HG03103 (cell line): ENCODE data around the gene PARVA.

ENCODE experiments used
- ATAC-seq: cut with Tn5 transposase; IDR thresholded peaks from one replicate; pipeline ENCODE4 v1.9.1; 2021; ENCODE audit warnings: low read depth; ENCODE audit not compliant: unreplicated experiment

Gene PARVA

GRCh38 chr11:12375720-12376119, 1.7 kb upstream of the PARVA start:
- ATAC-seq = no peak

DNA sequence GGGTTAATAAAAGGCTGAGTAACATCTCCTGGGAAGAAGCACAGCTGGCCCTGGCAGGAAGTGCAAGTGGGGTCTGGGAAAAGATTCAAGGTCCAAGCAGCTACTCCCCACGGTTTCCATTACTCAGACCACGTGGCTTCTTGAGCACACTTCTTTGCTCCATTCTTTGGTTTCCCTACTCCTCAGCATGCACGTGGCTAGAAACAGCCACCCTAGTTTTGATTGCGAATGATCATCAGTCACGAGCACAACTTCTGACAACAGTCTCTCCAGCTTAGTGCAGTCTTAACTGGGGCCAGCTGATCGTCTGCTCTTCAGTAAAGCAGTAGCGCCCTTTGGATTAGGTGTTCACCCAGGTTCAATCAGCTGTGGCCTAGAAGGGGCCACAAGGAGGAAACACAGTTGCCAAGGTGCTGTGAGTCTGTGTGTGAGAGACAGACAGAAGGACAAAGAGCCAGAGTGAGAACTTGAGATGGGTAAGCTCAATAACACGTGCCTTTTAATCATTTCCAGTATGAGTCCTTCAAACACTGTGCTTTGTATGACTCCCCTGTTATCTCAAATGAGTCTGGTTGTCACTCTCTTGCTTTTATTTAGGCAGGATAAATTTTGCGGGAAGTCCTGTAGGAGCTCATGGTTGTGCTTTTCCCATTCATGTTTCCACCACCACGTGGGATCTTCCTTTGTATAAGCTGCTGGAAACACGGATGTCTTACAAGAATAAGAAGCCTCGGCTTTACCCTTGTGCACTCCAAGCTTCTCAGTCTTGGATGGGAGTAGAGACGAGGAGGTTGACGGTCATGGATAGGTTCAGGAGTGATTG, 901 bp upstream of the PARVA start:
- ATAC-seq = no peak

DNA sequence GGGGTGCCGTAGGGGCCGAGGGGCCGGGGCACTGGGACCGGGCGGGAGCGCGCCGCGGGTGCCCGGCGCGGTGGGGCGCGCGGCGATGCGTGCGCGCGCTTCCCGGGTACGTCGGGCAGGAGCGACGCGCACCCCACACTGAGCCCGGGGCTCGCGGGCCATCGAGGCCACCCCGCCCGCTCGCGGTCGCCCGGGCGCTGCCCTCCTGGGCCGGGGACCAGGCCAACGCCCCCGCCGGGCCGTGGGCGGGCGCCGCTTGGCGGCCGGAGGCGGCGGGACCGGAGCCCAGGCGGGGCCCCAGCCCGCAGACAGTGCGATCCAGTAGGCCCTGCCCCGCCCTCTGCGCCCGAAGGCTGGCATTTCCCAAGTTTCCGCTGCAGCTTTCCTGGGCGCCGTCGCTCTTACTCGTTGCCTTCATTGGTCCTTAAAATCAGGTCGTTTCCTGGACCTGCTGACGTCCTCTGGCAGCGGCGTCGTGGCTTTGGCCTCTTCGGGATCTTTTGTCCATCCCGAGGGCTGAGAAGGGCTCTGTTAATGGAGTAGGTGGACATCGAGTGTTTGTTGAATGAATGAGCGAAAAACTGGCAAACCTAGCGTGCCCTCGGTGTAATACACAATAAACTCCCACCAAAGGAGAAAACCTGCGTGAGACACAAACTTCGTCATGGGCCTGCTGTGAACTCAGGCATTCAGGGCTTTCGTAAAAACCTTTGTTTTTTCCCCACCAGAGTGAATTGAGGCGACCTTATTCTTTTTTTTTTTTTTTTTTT, 638 bp downstream of the PARVA start:
- ATAC-seq = no peak

DNA sequence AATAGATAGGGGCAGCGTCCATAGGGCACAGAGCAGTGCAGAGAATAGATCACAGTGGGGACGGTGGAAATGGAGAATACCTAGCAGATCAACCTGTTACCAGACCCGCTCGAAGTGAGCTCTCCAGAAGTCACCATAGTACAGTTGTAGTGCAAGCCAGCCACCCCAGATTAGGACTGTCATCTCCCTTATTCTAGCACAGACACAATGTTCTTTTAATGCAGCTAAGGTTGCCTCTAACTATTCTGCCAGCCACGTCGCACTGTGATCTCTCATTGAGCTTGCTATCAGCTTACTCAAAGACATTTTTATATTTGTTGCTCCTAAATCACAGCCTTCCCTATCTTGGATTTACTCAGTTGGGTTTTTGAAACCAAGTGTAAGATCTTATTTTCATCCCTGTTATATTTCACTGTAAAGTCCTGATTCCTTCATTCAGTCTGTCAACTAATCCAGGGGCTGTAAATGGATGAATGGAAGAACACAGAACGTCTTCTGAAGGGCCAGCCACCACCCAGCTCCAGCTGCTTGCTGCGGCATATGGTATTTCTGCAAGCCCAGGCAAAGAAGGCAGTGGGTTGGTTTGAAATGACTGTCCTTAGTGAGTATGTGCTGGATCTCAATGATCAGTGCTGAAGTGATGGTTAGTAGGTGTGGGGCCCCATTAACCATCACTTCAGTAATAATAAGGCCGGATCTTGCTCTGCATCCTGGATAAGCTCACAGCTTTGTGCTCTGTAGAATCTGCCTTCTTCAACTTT, 3.4 kb downstream of the PARVA start:
- no peak for ATAC-seq

DNA sequence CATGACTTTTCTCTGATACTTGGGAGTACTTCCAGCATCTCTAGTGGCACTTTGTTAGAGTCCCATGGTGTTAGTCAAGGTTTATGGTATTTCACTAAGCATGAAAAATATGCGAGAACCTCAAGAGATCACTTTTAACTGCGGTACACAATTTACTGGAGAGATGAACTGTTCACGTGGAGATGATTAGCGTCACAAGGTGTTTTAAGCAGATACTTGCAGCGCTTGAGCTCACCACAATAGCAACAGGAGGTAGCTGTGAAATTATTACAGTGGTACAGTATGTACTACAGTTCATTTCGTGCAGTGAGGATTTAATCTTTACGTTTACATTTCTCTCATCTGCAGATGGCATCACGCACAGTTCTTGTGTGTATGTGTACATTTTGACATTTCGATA, 4.5 kb downstream of the PARVA start:
- ATAC-seq = no peak

GRCh38 chr11:12382451-12382850, 5.1 kb downstream of the PARVA start:
- ATAC-seq = no peak

DNA sequence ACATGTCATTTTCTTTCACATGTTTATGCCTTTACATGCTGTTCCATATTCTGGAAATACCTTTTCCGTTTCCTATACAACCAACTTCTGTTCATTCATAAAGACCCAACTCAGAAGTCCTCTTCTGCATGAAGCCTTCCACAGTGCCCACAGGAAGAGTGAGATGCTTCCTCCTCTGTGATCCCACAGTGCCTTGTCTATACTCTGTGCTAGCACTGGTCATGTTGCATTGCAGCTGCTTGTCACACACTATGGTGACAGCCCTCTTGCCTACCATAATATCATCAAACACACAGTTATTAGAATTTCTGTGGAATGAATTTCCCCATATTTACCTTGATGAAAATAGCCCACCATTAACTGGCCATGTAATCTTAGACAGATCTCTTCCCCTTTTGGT, 8.9 kb downstream of the PARVA start:
- no peak for ATAC-seq

- no peak for ATAC-seq
Observed at GRCh38 chr11:12386745-12387144, 9.4 kb downstream of the PARVA start.

- ATAC-seq = no peak
Observed at GRCh38 chr11:12388173-12388572, 10.8 kb downstream of the PARVA start.

- ATAC-seq = no peak
Observed at GRCh38 chr11:12388939-12389670, 11.7 kb downstream of the PARVA start.

- no peak for ATAC-seq
Observed at GRCh38 chr11:12389676-12390657, 12.6 kb downstream of the PARVA start.

DNA sequence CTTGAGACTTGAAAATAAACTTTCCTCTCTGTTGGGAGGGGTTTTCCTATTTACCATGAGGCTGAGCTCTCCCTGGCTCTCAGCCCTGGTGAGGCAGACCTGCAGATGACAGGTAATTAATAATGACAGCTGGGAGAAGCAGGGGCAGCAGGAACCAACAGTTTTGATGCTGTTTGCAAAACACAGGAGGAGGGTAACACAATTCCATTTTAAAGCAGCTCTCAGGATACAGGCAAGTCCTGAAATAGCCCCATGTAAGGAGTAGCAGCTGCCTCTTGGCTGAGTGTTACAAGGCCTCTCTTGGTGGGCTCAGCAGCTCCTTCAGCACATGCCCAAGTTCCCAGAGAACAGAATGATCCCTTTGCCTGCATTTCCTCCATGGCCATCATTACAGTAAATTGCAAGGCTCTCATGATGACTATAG, 13.3 kb downstream of the PARVA start:
- no peak for ATAC-seq

DNA sequence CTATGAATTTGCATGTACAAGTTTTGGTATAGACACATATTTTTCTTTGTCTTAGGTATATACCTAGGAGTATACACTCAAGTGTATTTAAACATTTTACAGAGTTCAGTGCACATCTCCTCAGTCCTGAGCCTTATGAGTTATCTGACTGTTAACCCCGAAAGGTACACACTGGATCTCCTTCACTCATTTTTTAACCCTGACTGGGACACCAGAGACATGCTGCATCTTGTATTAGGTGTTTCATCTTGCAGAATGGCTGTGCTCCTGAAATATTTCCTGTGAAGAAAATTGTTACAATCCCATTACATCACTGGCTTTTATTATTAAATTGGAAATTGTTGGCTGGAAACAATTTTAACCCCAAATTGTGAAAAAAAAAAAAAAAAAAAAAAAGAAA, 15.3 kb downstream of the PARVA start:
- ATAC-seq = no peak

DNA sequence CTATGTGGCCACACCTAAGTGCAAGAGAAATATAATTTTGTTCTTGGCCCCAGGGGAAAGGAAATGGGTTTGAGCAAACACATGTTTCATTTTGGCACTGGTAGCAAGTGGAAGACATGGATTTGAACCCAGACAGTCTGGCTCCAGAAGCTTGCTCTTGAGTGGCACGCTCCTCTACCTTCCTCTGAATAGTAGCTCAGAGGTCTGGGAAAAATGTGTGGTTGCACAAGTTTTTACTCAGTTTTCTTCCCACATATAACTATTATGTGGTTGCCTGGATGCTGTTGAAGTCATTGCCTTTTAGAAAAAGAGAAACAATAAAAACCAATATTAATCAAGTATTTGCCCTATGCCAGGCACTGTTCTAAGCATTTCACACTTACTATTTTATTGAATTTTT, 16.3 kb downstream of the PARVA start:
- ATAC-seq = no peak

DNA sequence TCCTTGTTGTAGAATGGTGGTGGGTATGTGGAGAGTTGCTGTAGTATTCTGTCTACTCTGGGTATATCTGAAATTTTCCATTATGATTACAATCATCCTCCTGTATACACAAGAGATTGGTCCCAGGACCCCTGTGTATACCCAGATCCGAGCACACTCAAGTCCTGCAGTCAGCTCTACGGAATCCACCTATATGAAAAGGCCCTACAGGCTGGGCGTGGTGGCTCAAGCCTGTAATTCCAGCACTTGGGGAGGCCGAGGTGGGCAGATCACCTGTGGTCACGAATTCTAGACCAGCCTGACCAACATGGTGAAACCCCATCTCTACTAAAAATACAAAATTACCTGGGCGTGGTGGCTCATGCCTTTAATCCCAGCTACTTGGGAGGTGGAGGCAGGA, 17.2 kb downstream of the PARVA start:
- ATAC-seq = no peak

DNA sequence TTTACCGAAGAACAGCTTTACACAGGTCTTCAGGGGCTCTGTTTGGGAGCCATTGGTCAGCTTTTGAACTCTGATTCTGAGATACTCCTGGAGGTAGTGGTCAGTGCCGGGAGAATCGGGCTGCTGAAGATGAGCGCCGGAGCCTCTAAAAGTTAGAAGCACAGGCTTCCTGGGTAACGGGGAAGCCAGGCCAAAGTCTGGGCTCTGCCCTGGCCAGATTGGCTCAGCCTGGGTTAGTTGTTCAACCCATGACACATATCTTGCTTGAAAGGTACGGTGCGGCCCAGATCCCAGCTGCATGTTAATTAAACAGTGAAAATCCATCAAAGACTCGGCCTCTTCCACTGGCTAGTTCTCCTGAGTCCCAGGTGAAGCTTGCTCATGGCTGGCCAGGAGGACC, 18.0 kb downstream of the PARVA start:
- ATAC-seq = no peak

DNA sequence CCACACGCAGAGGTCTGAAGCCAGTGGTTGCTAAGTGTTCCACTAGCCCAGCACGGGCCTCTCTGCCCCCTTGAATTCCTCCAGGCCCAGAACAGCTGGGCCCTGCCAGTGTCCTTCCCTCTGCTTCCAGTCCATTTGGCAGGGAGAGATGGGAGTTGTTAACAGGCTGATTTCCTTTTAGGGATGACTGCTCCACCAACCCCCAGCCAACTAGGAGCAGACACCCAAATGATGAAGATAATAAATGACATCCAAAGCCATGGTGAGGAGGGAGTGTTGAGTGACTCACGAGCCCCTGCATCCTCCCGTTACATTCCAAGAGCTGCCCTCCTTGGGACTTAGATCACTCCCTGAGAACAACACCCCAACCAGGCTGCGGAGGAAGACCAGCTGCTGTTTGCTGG, 20.6 kb downstream of the PARVA start:
- no peak for ATAC-seq

DNA sequence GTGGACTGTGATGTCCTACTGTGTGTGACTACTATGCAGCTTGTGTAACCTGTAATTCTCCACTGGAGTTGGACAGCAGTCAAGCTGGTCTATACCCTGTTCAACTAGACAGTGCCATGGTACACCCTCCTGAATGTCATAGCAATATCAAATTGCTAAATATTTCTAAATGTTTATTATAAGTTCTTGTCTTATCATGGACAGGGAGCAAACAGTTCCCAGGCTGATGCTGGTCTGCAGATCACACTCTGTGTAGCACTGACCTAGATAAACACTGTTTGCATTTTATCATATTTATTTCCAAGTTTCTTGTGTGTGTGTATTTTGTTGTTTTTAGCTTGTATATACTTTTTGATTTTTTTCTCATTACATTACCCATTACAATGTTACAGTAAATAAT, 22.0 kb downstream of the PARVA start:
- no peak for ATAC-seq

DNA sequence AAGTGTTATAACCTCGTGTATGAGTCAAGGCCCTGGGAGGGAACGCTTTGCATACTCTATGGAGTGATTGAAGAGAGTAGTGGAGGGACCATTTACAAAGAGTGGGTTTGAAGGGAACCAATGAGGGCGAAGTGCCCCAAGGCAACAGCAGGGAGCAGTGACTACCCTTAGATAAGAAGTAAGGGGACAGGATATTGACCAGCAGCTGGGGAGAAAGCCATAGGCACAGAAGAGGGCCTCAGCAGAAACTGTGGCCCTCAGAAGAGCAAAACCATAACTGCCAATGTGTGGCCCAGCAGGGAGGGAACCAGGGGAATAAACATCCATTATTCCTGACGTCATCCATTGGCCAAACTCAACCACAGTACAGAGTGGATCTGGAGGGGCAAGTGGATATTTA, 24.7 kb downstream of the PARVA start:
- ATAC-seq = no peak
